HCT116 (cell line): Measurements from ENCODE around the gene ADAMTS13. TPM values are rescaled to one million over a fixed set of nuclear protein-coding genes. Genes with fewer than 3 reads are reported as not detected.

ENCODE experiments used
- ATAC-seq: fragments of 200-7000 bp; cut with Tn5 transposase; 2 replicates; pipeline ENCODE4 v1.9.1; 2020; ENCODE audit warnings: mild to moderate bottlenecking, moderate library complexity
- BruUV-seq: library from RNA; stranded (reverse); fragments of 400-500 nt; replicated peaks from 2 replicates; lab custom pipeline; 2021; lab: Mats Ljungman, UMichigan
- CTCF ChIA-PET: fragments of 300-600 bp; sonication (Branson Sonifier 250); formaldehyde crosslinking; loops from one replicate; lab custom pipeline; 2021; ENCODE audit warnings: antibody characterized with exemption; lab: Charles Lee
- POLR2A ChIA-PET: fragments of 300-600, 350-600 bp; sonication (Branson Sonifier 250); formaldehyde crosslinking; loops from one replicate; lab custom pipeline; 2021; ENCODE audit warnings: antibody characterized with exemption; lab: Charles Lee
- RAD21 ChIA-PET, 2 experiments: fragments of 300-600 bp; sonication (Branson Sonifier 250); formaldehyde crosslinking; loops; one replicate each; lab custom pipeline; 2023; ENCODE audit warnings: low total read pairs in 2 of 2; ENCODE audit not compliant: uncharacterized antibody in 2 of 2, unreplicated experiment in 2 of 2, low non-redundant PET in 1 of 2; lab: Charles Lee
- DNase-seq: peaks from one replicate; pipeline ENCODE4 v3.0.0-alpha.2; 2010; ENCODE audit warnings: low read depth, low spot score
- H2AFZ ChIP-seq: fragments of 200-600 bp; shearing (Covaris generic), sonication (generic); 2 replicates; pipeline ENCODE4 v1.6.1; 2017; ENCODE audit warnings: low read depth, mixed run types, mixed read lengths, antibody characterized with exemption, low read length; ENCODE audit not compliant: poor library complexity, severe bottlenecking
- H3K27ac ChIP-seq: 2 replicates; pipeline ENCODE4 v1.5.1; 2012; ENCODE audit warnings: low read depth, low read length
- H3K27me3 ChIP-seq: fragments of 200-600 bp; sonication (generic); 2 replicates; pipeline ENCODE4 v1.6.1; 2016; ENCODE audit warnings: mixed run types, low read length, mixed read lengths; ENCODE audit not compliant: insufficient read depth
- H3K36me3 ChIP-seq, 2 experiments: fragments of 200-500 bp in 1 of 2; fragments of 200-600 bp in 1 of 2; sonication (Bioruptor generic) in 1 of 2; sonication (generic) in 1 of 2; 2 replicates each; pipeline versions ENCODE4 v1.5.1 to v1.6.1; 2014 to 2016; ENCODE audit warnings: low read length in 2 of 2, inconsistent platforms in 1 of 2, mixed read lengths in 1 of 2, mixed run types in 1 of 2; ENCODE audit not compliant: insufficient read depth in 2 of 2, control insufficient read depth in 1 of 2
- H3K4me1 ChIP-seq, 2 experiments: fragments of 200-600 bp in 1 of 2; sonication (generic) in 1 of 2; 2 replicates each; pipeline versions ENCODE4 v1.5.1 to v1.6.1; 2012 to 2017; ENCODE audit warnings: low read length in 2 of 2, inconsistent platforms in 1 of 2, mild to moderate bottlenecking in 1 of 2, mixed read lengths in 1 of 2, mixed run types in 1 of 2, moderate library complexity in 1 of 2; ENCODE audit not compliant: insufficient read depth in 2 of 2, control insufficient read depth in 1 of 2
- H3K4me2 ChIP-seq: fragments of 200-600 bp; sonication (generic); 2 replicates; pipeline ENCODE4 v1.6.1; 2017; ENCODE audit warnings: mixed run types, low read length, mixed read lengths
- H3K4me3 ChIP-seq, 2 experiments: fragments of 200-600 bp in 1 of 2; sonication (generic) in 1 of 2; replicated peaks in 1 of 2; 2 replicates each; pipeline ENCODE4 v1.5.1; 2011 to 2016; ENCODE audit warnings: low read length in 2 of 2, control low read depth in 1 of 2, low read depth in 1 of 2, mild to moderate bottlenecking in 1 of 2, mixed read lengths in 1 of 2, mixed run types in 1 of 2
- H3K79me2 ChIP-seq: fragments of 200-600 bp; sonication (generic); 2 replicates; pipeline ENCODE4 v1.6.1; 2017; ENCODE audit warnings: mild to moderate bottlenecking, mixed run types, low read length, moderate library complexity, mixed read lengths; ENCODE audit not compliant: insufficient read depth
- H3K9ac ChIP-seq: fragments of 200-600 bp; sonication (generic); 2 replicates; pipeline ENCODE4 v1.6.1; 2016; ENCODE audit warnings: low read length, mixed read lengths
- H3K9me2 ChIP-seq: fragments of 200-600 bp; sonication (generic), shearing (Covaris generic); 2 replicates; pipeline ENCODE4 v1.6.1; 2017; ENCODE audit warnings: mixed run types, mild to moderate bottlenecking, moderate library complexity; ENCODE audit not compliant: insufficient read depth
- H3K9me3 ChIP-seq, 2 experiments: fragments of 200-500 bp in 1 of 2; fragments of 200-600 bp in 1 of 2; sonication (Bioruptor generic) in 1 of 2; sonication (generic) in 1 of 2; 2 replicates each; pipeline ENCODE4 v1.6.1; 2014 to 2017; ENCODE audit warnings: low read length in 2 of 2, mixed read lengths in 2 of 2, inconsistent platforms in 1 of 2, low read depth in 1 of 2, mild to moderate bottlenecking in 1 of 2, mixed run types in 1 of 2, moderate library complexity in 1 of 2; ENCODE audit not compliant: control insufficient read depth in 1 of 2, insufficient read depth in 1 of 2
- H4K20me1 ChIP-seq: fragments of 200-600 bp; sonication (generic), shearing (Covaris generic); 2 replicates; pipeline ENCODE4 v1.6.1; 2017; ENCODE audit warnings: mixed run types, mild to moderate bottlenecking, moderate library complexity; ENCODE audit not compliant: insufficient read depth
- CBX3 ChIP-seq: IDR thresholded peaks from 2 replicates; pipeline ENCODE4 v1.6.1; 2012; ENCODE audit warnings: low read depth
- JUND ChIP-seq: IDR thresholded peaks from 2 replicates; pipeline ENCODE4 v1.6.1; 2012
- POLR2A ChIP-seq: IDR thresholded peaks from 2 replicates; pipeline ENCODE4 v1.7.0; 2011; ENCODE audit warnings: borderline replicate concordance; ENCODE audit not compliant: insufficient read depth, insufficient read length; ENCODE audit errors: extremely low read depth
- RAD21 ChIP-seq: IDR thresholded peaks from 2 replicates; pipeline ENCODE4 v1.6.1; 2012; ENCODE audit warnings: low read depth, mild to moderate bottlenecking
- ZFX ChIP-seq: fragments of 450-650 bp; IDR thresholded peaks from 2 replicates; pipeline ENCODE4 v1.6.1; 2017
- intact Hi-C: fragments of 100-400 bp; cut with micrococcal nuclease; formaldehyde crosslinking; loops from 2 replicates; pipeline ENCODE4 v1.10.0; 2022
- total RNA-seq: library from RNA; stranded (reverse); gene quantifications from one replicate; pipeline ENCODE4 v1.2.1, GENCODE V29; 2021; ENCODE audit not compliant: unreplicated experiment
- TF ChIP-seq, protein P1 (sequence below): IDR thresholded peaks from 2 replicates; pipeline ENCODE4 v1.6.1; 2012
- TF ChIP-seq, protein P2 (sequence below): IDR thresholded peaks from 2 replicates; pipeline ENCODE4 v1.6.1; 2012
- TF ChIP-seq, protein P3 (sequence below): IDR thresholded peaks from 2 replicates; pipeline ENCODE4 v1.6.1; 2011; ENCODE audit warnings: mild to moderate bottlenecking, low read length, moderate library complexity; ENCODE audit not compliant: insufficient replicate concordance; ENCODE audit errors: extremely low read depth

Gene ADAMTS13
- total RNA-seq, 1 experiment from 2014 or later: 9.2 TPM

DNA sequence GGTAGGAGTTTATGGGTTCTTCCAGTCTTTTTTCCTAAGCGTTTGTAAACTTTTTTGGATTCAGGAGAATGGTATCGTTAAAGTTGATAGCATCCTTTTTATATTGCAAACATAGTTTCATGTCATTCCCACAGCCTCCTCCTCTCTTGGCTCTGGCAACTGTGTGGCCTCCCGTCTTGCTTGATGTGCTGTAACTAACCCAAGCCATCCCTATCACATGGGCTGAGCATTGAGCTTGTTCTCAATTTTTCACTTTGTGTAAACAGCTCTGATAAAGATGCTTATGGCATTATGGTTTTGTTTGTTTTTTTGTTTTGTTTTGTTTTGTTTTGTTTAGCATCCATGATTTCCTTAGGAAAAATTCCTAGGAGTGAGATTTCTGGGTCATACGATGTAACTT lies 41.4 kb upstream of the ADAMTS13 start:
- ATAC-seq (no peak), DNase-seq (no peak)
- intact Hi-C loops: no loop called here
- H3K36me3 ChIP-seq: no peaks in the 10 kb centered on the region
- no TSS peak for BruUV-seq
- ChIA-PET POLR2A (no interaction called here), CTCF (no interaction called here), RAD21 (no interaction called here)
- H3K4me2 ChIP-seq: no peak overlapping the region
- peaks cover 17 to 24% of the 10 kb centered on the region in 2 experiments for H3K4me1 ChIP-seq
- H3K27me3 ChIP-seq: no peaks in the 10 kb centered on the region
- H3K79me2 ChIP-seq: peaks cover 1% of the 10 kb centered on the region; the same call in 1 of the 2 replicates
- no peak overlapping the region for H3K9ac ChIP-seq
- no peaks in the 10 kb centered on the region for H4K20me1 ChIP-seq
- H3K4me3 ChIP-seq: no peak overlapping the region
- H3K9me3 ChIP-seq: peaks cover 0 to 10% of the 10 kb centered on the region in 2 experiments; a peak in 1 of 4 replicates
- no peak overlapping the region for H3K27ac ChIP-seq
- H3K9me2 ChIP-seq: no peaks in the 10 kb centered on the region
- H2AFZ ChIP-seq: no peak overlapping the region
- TF ChIP-seq RAD21 (no peak), JUND (no peak), POLR2A (no peak), ZFX (no peak), CBX3 (no peak)
- TF ChIP-seq, protein P1, sequence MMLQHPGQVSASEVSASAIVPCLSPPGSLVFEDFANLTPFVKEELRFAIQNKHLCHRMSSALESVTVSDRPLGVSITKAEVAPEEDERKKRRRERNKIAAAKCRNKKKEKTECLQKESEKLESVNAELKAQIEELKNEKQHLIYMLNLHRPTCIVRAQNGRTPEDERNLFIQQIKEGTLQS: no peak
- TF ChIP-seq, protein P2, sequence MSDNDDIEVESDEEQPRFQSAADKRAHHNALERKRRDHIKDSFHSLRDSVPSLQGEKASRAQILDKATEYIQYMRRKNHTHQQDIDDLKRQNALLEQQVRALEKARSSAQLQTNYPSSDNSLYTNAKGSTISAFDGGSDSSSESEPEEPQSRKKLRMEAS: no peak
- TF ChIP-seq, protein P3, sequence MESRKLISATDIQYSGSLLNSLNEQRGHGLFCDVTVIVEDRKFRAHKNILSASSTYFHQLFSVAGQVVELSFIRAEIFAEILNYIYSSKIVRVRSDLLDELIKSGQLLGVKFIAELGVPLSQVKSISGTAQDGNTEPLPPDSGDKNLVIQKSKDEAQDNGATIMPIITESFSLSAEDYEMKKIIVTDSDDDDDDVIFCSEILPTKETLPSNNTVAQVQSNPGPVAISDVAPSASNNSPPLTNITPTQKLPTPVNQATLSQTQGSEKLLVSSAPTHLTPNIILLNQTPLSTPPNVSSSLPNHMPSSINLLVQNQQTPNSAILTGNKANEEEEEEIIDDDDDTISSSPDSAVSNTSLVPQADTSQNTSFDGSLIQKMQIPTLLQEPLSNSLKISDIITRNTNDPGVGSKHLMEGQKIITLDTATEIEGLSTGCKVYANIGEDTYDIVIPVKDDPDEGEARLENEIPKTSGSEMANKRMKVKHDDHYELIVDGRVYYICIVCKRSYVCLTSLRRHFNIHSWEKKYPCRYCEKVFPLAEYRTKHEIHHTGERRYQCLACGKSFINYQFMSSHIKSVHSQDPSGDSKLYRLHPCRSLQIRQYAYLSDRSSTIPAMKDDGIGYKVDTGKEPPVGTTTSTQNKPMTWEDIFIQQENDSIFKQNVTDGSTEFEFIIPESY: no peak
